ENCODE data around the gene IPPK.
"Not testable (repeated sequence)": the region's sequence is repeated elsewhere in the genome, so short reads cannot be mapped to it uniquely, and the experiment has no call there.

IPPK gene

GRCh38 chr9:92632641-92633040 lies 37.3 kb downstream of the IPPK start:
- peaks cover 55 to 76% of the 10 kb centered on the region in 2 donors for H3K36me3 Mint-ChIP-seq
- H3K9me3 Mint-ChIP-seq = peaks cover 0 to 4% of the 10 kb centered on the region in 2 donors
- peak overlapping the region; percentile 14 to 52 for H3K4me3 Mint-ChIP-seq
- DNase-seq (no peak), ATAC-seq (replicated peaks) (no peak)
- no peaks in the 10 kb centered on the region for H3K27me3 Mint-ChIP-seq
- peaks cover 18 to 43% of the 10 kb centered on the region in 2 donors for H3K4me1 Mint-ChIP-seq
- peak overlapping the region; percentile 81 for H3K27ac Mint-ChIP-seq

GRCh38 chr9:92631452-92632343 lies 38.2 kb downstream of the IPPK start:
- peaks cover 53 to 77% of the 10 kb centered on the region in 2 donors for H3K36me3 Mint-ChIP-seq
- peak; percentile 80 for DNase-seq
- H3K4me1 Mint-ChIP-seq = peaks cover 22 to 52% of the 10 kb centered on the region in 2 donors
- peak overlapping the region; percentile 22 to 42 for H3K4me3 Mint-ChIP-seq
- H3K9me3 Mint-ChIP-seq = peaks cover 0 to 4% of the 10 kb centered on the region in 2 donors
- peak overlapping the region; percentile 84 for H3K27ac Mint-ChIP-seq
- peak; percentile 95 to 96 for ATAC-seq (replicated peaks)
- H3K27me3 Mint-ChIP-seq = no peaks in the 10 kb centered on the region

GRCh38 chr9:92627651-92628050 lies 42.3 kb downstream of the IPPK start:
- ATAC-seq (replicated peaks) = no peak
- Mint-ChIP-seq H3K4me3 (no peak overlapping the region), H3K9me3 (peaks cover 1 to 4% of the 10 kb centered on the region in 2 donors), H3K36me3 (peaks cover 53 to 82% of the 10 kb centered on the region in 2 donors), H3K4me1 (peaks cover 22 to 41% of the 10 kb centered on the region in 2 donors), H3K27ac (peak overlapping the region; percentile 56), H3K27me3 (no peaks in the 10 kb centered on the region)
- no peak for DNase-seq

GRCh38 chr9:92626484-92626883 lies 43.4 kb downstream of the IPPK start:
- Mint-ChIP-seq H3K4me1 (peaks cover 14 to 29% of the 10 kb centered on the region in 2 donors), H3K9me3 (peaks cover 1 to 4% of the 10 kb centered on the region in 2 donors), H3K36me3 (peaks cover 52 to 76% of the 10 kb centered on the region in 2 donors), H3K27me3 (no peaks in the 10 kb centered on the region), H3K27ac (no peak overlapping the region), H3K4me3 (peak overlapping the region in 1 of 2 donors; percentile 31)
- ATAC-seq (replicated peaks) = no peak
- no peak for DNase-seq

GRCh38 chr9:92623936-92624335 lies 46.0 kb downstream of the IPPK start:
- H3K9me3 Mint-ChIP-seq; H3K27me3 Mint-ChIP-seq; ATAC-seq (replicated peaks); DNase-seq; H3K27ac Mint-ChIP-seq; H3K4me3 Mint-ChIP-seq: not testable (repeated sequence)
- Mint-ChIP-seq H3K36me3 (peaks cover 52 to 63% of the 10 kb centered on the region in 2 donors), H3K4me1 (peaks cover 9 to 19% of the 10 kb centered on the region in 2 donors)

- peaks cover 43 to 55% of the 10 kb centered on the region in 2 donors for H3K36me3 Mint-ChIP-seq
- no peaks in the 10 kb centered on the region for H3K9me3 Mint-ChIP-seq
- no peak overlapping the region for H3K4me3 Mint-ChIP-seq
- DNase-seq (no peak), ATAC-seq (replicated peaks) (no peak)
- no peak overlapping the region for H3K27ac Mint-ChIP-seq
- H3K4me1 Mint-ChIP-seq = no peaks in the 10 kb centered on the region
- no peaks in the 10 kb centered on the region for H3K27me3 Mint-ChIP-seq
Observed at GRCh38 chr9:92620845-92621244, 49.1 kb downstream of the IPPK start.

GRCh38 chr9:92619601-92620300 lies 50.2 kb downstream of the IPPK start:
- Mint-ChIP-seq H3K27me3 (no peaks in the 10 kb centered on the region), H3K27ac (no peak overlapping the region), H3K4me1 (no peaks in the 10 kb centered on the region), H3K4me3 (no peak overlapping the region), H3K9me3 (no peaks in the 10 kb centered on the region), H3K36me3 (peaks cover 47 to 57% of the 10 kb centered on the region in 2 donors)
- no peak for DNase-seq
- ATAC-seq (replicated peaks) = no peak

GRCh38 chr9:92618633-92619225 lies 51.2 kb downstream of the IPPK start:
- DNase-seq (no peak), ATAC-seq (replicated peaks) (no peak)
- no peaks in the 10 kb centered on the region for H3K4me1 Mint-ChIP-seq
- peaks cover 48 to 59% of the 10 kb centered on the region in 2 donors for H3K36me3 Mint-ChIP-seq
- no peaks in the 10 kb centered on the region for H3K27me3 Mint-ChIP-seq
- no peak overlapping the region for H3K4me3 Mint-ChIP-seq
- H3K9me3 Mint-ChIP-seq = no peaks in the 10 kb centered on the region
- H3K27ac Mint-ChIP-seq = no peak overlapping the region

GRCh38 chr9:92617951-92618510 lies 51.9 kb downstream of the IPPK start:
- no peak overlapping the region for H3K4me3 Mint-ChIP-seq
- ATAC-seq (replicated peaks) (no peak), DNase-seq (no peak)
- H3K27ac Mint-ChIP-seq = no peak overlapping the region
- H3K27me3 Mint-ChIP-seq = no peaks in the 10 kb centered on the region
- peaks cover 49 to 58% of the 10 kb centered on the region in 2 donors for H3K36me3 Mint-ChIP-seq
- no peaks in the 10 kb centered on the region for H3K9me3 Mint-ChIP-seq
- no peaks in the 10 kb centered on the region for H3K4me1 Mint-ChIP-seq

- H3K36me3 Mint-ChIP-seq = peaks cover 49 to 59% of the 10 kb centered on the region in 2 donors
- H3K4me1 Mint-ChIP-seq = no peaks in the 10 kb centered on the region
- no peaks in the 10 kb centered on the region for H3K27me3 Mint-ChIP-seq
- no peak for DNase-seq
- H3K4me3 Mint-ChIP-seq = no peak overlapping the region
- H3K27ac Mint-ChIP-seq = no peak overlapping the region
- ATAC-seq (replicated peaks) = no peak
- H3K9me3 Mint-ChIP-seq = no peaks in the 10 kb centered on the region
Observed at GRCh38 chr9:92617195-92617813, 52.6 kb downstream of the IPPK start.

- Mint-ChIP-seq H3K27ac (peak overlapping the region; percentile 4), H3K36me3 (peaks cover 53 to 62% of the 10 kb centered on the region in 2 donors), H3K4me1 (no peaks in the 10 kb centered on the region), H3K9me3 (no peaks in the 10 kb centered on the region), H3K27me3 (no peaks in the 10 kb centered on the region), H3K4me3 (no peak overlapping the region)
- ATAC-seq (replicated peaks) (no peak), DNase-seq (no peak)
Observed at GRCh38 chr9:92616655-92617111, 53.2 kb downstream of the IPPK start.

- Mint-ChIP-seq H3K4me1 (no peaks in the 10 kb centered on the region), H3K9me3 (no peaks in the 10 kb centered on the region), H3K4me3 (no peak overlapping the region), H3K27ac (peak overlapping the region; percentile 4), H3K27me3 (no peaks in the 10 kb centered on the region), H3K36me3 (peaks cover 55 to 63% of the 10 kb centered on the region in 2 donors)
- DNase-seq (no peak), ATAC-seq (replicated peaks) (no peak)
Observed at GRCh38 chr9:92616199-92616641, 53.7 kb downstream of the IPPK start.

- Mint-ChIP-seq H3K36me3 (peaks cover 59 to 67% of the 10 kb centered on the region in 2 donors), H3K27me3 (no peaks in the 10 kb centered on the region), H3K4me1 (no peaks in the 10 kb centered on the region), H3K4me3 (no peak overlapping the region), H3K9me3 (no peaks in the 10 kb centered on the region), H3K27ac (no peak overlapping the region)
- ATAC-seq (replicated peaks) (no peak), DNase-seq (no peak)
Observed at GRCh38 chr9:92615790-92616189, 54.1 kb downstream of the IPPK start.
